Right renal cortex interstitium (tissue), 3 donors: ENCODE results near the gene B9D1. TPM values are rescaled to one million over a fixed set of nuclear protein-coding genes. Genes with fewer than 3 reads are reported as not detected.
A peak's percentile ranks its signal among the peaks of the same experiment; 100 is the strongest.

Experiments
- DNase-seq, 3 donors: peaks; one replicate each; pipeline ENCODE4 v3.0.0-alpha.2; 2013; ENCODE audit warnings: low read depth in 3 of 3, low spot score in 2 of 3
- polyA plus RNA-seq, 3 donors: library from polyadenylated mRNA; unstranded; fragments of 120-200 nt; gene quantifications; one replicate each; pipeline ENCODE4 v1.2.1, GENCODE V29; 2013; ENCODE audit not compliant: insufficient read length in 3 of 3

Gene B9D1, protein sequence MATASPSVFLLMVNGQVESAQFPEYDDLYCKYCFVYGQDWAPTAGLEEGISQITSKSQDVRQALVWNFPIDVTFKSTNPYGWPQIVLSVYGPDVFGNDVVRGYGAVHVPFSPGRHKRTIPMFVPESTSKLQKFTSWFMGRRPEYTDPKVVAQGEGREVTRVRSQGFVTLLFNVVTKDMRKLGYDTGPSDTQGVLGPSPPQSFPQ
- polyA plus RNA-seq, result 10 to 100 TPM; 30.7 to 33.3 (median 31.7) TPM

DNA sequence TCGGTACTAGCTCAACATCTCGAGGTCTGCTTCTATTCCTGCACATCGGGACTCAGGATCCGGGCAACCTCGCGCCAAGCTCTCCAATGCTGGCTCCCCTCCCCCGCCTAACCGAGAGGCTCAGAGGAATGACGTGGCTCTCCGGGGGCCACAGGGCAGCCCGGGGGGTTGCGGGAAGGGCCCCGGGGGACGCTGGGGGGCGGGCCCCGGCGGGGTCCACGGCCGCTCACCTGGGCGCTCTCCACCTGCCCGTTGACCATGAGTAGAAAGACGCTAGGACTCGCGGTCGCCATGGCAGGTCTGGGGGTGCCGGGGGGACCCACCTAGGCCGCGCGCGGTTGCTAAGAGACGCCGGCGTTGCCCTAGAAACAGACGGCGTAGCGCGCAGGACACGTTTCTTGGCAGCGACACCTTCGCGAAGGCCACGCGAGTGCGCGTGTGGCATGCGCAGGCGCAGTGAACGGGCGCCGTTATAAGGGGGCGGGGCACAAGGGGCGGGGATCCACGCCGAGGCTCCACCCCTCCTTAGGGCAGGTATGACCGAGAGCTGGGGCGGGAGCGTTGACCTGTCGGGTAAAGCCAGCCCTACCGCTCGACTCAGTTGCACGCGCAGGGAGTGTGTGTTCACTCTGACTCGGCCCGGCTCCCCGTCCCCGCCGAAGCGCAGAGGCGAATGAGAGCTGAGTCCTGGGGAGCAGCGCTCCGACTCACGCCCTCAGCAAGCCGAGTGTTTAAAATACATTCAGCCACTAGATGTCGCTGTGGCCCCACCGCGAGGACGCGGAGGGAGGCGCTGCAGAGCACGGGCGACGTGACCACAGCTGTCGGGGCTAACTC lies at the start of gene B9D1:
B9D1 (minus strand) TSS at position 447 of the 837 bp plus-strand sequence; CDS start at position 293, 154 bp downstream.
- peak; percentile 84 to 89 (median 88) for DNase-seq

DNA sequence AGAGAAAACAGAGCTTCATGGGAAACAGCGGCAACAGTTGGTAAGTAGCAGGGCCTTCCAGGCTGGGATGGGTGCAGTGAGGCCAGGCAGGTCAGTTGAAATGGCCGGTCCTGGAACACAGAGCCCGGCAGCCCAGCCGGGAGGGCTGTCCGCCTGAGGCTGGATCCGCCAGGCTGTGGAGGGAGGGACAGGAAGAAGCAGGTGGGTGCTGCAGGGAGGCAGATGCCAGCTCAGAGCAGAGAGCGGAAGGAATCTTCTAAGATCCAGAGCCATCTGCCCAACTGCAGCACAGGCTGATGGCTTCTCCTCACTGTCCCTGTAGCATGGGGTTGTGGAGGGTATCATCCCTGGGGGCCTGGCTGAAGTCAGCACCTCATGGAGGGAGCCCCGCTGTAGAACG lies 49.1 kb upstream of the B9D1 start:
- DNase-seq, result no peak

DNA sequence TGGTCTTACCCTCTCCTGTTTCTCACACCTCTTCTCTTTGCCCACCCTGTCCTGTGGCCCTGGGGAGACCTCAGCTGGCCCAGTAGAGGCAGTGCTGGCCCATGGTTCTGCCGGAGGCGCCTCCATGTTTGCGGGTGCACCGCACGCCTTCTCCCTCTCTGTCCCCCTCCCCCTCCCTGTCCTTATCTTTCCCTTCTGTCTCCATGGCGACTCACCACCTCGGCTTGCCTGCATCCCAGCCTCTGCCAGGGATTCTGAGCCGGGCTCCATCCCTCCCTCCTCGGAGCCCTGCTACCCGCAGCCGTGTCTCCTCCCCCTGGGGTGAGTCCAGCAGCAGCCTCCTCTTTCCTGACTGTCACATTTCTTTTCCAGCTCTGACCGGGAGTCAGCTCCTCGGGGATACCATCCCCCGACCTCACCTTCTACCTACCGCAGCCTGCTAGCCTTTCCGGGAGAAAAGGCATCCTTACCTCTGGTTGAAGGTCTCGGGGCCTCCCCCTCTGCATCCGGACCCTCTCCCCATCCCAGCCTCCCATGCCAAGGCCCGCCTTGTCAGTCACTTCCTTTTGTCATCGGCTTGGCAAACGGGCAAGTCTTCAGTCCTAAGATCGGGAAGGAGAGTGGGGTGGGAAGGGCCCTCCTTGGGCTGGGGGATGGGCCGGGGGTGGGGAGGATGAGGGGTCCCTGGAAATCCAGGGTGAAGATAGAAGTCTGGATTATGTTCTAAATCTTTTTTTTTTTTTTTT lies 48.5 kb upstream of the B9D1 start, which contains the start of gene RNF112:
RNF112 (plus strand) TSS at position 358 of the 746 bp plus-strand sequence; CDS start at position 535, 177 bp downstream.
- no peak for DNase-seq

DNA sequence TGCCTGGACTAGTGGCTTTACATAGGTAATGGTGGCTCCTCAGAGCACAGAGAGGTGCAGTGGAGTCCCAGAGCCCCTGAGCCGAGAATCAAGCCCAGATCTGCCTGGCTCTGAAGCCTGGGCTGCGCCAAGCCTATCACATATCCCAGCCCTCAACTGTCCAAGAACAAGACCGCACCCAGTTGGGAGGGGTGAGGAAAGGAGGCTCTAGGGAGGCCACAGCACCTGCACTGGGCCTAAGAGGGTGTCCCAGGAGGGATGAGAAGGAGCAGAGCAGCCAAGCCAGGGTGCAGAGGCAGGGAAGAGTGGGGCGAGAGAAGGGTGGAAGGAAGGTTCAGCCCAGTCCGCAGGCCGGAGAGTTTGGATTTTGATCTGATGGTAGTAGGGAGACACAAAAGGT lies 47.6 kb upstream of the B9D1 start:
- no peak for DNase-seq

DNA sequence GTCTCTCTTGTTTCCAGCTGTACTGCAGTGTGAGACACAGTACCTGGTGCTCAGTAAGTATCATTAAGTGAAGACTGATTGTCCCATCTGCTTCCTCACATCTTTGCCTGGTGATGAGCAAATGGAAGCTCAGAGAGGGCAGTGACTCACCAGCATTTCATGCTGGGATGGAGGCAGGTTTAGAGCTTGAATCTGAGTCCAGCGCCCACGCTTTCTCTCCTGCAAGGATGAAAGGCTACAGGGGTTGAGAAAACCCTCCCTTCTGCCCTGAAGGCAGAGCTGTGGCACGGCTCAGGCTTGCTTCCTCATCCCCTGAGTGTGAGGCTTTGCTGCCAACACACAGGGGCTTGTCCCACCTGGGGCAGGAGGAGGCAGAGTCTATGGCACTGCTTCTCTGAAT lies 47.0 kb upstream of the B9D1 start:
- DNase-seq, result no peak

DNA sequence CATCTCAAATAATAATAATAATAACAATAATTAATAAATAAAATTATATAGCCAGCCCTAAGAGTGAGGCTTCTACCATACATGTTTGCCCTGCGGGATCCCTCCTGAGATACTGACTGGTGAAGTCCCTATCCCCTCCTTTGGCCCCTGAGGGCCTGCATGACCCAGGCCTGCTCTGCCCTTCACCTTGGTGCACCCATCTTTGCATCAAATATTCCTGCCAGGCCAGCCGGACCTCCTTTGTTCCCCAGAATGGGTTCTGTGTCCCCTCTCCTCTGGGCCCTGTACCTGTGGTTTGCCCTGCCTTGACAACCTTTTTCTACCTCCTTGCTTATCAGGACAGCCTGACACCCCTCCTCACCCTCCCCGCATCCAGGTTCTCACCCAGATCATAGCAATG lies 46.5 kb upstream of the B9D1 start:
- DNase-seq, result no peak

DNA sequence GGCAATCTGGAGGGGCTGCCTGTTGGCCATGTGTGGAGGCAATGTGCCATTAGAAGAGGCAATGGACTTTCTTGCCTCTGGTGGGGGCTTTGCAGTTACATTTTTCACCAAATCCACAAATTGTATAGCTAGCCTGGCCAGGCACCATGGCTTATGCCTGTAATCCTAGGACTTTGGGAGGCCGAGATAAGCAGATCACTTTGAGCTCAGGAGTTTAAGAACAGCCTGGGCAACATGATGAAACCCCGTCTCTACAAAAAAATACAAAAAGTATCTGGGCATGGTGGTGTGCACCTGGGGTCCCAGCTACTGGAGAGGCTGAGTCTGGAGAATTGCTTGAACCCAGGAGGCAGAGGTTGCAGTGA lies 45.8 kb upstream of the B9D1 start:
- DNase-seq, result no peak

DNA sequence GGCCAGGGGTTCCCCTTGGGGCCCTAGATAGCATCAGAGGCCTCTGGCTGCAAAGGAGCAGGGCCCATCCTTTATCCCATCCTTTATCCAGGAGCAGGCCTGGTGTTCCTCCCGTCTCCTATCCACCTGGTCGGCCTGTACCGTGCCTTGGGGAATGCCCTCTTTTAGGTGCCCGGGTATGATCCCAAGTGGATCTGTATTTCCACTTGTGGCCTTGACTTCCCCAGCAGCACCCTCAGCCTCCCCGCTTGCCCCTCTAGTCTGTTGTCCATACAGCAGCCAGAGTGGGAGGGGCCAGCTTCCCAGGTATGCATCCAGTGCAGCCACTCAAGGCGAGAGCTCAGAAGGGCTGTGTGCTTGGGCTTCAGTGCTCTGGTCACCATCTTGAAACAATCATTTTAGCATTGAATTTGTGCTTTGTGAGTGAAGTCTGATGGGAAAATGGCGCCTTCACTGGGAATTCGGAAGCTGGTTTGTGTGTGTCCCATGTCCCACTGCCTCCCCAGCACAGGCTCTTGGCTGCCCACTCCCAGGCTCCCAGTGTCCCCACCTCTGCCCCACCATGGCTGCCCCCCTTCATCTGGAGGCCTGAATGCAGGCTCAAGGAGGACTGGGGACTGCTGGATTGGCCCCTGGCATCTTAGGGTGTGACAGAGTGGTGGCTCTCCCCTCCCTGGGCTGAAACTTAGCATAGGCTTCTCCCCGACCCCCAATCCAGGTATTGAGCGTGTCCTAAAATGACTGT lies 45.2 kb upstream of the B9D1 start:
- DNase-seq, result no peak

DNA sequence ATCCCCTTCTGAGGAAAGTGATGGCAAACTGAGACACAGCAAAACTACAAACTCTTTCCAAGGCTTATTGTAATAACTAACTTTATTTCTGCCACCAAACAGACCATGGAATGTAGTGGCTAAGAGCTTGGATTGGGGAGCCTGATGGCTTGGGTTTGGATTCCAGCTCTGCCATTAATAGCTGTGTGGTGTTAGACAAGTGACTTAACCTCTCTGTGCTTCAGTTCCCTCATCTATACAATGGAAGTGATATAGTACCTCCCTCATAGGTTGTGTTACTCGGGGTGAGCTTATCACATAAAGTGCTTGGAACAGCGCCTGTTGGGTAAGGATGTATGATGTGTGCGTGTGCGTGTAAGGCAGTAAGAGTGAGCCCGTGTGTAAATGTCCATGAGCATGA lies 42.6 kb upstream of the B9D1 start:
- DNase-seq, result no peak

DNA sequence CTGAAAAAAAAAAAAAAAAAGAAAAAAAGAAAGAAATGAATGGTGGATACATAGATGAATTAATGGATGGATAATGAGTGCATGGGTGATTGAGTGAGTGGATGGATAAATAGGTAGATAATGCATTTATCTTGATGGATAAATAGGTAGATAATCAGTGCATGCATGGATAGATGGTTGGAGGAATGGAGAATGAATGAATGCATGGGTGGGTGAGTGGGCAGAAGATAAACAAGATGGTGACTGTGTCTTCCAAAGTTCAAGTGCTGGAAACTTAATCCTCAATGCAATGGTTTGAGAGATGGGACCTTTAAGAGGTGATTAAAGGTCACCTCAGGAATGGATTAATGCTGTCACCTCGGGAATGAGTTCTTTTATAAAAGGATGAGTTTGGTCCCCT lies 41.7 kb upstream of the B9D1 start:
- no peak for DNase-seq

DNA sequence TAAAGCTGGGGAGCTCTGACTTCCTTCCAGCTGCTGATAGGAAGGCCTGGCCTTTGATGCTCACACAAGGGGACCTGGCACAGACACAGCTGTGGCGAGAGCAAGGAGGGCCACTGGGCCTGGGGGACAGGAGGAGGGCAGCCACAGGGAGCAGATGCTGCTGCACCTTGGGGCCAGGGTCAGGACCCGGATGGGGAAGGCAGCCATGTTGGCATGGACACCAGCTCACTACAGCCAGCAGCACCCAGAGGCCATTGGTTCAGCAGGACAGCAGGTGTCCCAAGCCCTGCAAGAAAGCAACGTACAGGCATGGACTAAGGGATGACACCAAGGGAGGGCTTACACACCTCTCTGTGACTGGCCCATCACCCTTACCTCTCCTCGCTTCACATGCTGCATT lies 40.5 kb upstream of the B9D1 start:
- DNase-seq, result no peak

DNA sequence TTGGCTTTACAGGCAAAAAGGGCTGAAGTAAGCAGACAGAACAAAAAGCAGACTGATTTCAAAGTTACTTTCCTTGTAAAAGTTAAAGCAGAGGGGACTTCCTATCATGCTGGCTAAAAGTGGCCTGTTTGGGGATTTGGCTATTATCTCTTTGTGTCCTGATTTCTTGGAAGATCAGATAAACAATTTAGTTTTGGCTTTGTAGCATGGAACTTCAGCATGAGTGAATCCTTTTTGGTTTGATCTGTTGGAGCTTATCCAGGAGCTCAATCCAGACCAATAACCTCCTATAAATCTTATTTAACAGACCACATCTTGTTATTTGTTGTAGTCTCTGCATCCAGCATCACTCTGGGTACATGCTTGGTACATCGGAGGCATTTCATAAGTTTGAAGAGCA lies 39.6 kb upstream of the B9D1 start:
- no peak for DNase-seq

DNA sequence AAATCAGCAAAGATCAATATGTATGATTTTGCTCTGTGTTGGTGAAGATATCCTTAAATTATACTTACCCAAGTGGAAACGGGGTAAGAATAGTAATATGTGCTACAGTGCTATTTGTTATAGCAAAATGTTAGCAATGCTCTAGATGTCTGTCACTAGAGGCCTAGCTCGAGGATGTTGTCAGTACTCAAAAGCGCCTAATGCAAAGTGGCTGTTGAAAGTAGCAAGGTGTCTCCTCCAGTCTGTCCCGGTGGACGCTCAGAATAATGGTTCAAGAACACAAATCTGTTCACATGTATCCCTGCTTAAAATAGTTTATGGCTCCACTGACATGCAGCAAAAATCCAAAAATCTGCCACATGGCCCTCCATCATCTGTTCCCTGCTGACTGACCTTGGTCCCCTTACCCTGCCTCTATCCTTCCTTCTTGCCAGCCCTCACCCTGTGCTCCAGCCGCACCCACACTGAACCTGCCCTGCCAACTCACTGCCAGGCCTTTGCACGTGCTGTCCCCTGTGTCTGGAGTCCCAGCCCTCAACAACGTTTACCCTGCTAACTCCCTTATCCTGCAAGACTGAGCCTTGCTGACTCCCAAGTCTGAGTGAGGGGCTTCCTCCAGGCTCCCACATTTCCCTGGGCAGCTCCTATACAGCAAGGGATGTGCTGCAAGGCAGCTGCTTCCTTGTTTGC lies 38.9 kb upstream of the B9D1 start:
- DNase-seq, result no peak

DNA sequence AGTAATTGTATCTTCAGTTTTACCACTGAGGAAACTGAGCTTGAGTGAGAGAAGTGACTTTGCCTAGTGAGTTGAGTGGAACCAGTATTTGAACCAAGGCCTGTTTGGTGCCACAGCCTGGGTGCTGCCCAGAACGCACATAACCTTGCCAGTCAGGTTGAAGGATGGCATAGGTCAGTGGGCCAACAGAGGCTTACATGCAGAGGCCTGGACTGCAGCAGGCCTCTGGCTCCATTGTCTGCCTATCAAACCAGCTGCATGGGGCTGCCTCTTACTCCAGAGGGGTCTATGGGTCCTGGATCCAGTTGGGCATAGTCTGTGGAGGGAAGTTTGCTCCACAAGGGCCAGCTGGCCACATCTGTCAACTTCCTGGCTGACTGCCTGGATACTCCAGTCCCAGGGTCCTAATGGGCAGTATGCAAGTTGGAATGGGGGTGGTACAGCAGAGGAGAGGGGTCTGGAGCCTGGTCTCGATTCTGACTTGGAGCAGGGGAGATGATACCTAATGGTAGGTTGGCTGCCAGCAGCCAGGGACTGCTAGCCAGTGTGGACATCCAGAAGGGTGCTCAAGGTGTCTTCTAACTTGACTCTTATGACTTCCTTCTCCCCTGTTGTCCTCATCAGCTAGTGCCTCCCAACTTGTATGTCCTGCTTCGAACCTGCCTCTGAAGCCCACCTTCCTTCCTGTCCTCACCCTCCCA lies 37.4 kb upstream of the B9D1 start:
- DNase-seq, result no peak

DNA sequence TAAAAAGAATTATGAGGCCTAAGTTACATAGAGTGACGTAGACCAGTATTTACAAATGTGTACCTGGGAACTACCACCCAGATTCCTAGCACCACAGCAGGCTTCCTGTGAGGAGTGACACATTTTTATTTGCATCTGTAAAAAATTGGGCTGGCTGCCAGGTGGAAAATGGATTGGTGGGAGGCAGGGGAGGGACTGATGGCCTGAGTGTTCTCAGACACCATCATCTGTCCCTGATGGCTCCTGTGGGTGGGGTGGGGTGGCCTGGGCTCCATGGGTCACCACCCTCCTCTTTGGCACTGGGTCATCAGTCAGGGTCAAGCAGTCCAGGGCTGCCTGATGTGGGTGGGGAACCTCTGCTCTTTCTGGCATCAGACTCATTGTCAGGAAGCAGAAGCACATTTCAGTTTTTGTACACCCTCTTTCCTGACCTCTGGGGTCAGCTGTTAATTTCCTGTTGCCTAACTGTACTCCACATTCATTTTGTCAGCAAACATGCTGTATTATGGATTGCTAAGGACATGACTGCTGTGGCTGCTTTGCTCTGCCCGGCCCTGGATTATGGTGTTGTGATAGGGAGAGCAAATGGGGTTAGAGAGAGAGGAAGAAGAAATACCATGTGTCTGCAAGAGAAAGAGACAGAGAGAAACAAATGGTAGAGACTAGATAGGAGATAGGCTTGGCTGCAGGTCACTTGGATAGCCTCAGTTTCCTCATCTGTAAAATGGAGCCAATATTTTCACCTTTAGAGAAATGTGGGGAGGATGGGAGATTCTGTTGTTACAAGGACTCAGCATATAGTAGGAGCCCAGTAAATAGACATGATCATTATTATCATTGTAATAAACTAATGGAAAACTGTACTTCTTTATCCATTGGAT lies 36.0 kb upstream of the B9D1 start:
- DNase-seq, result no peak

DNA sequence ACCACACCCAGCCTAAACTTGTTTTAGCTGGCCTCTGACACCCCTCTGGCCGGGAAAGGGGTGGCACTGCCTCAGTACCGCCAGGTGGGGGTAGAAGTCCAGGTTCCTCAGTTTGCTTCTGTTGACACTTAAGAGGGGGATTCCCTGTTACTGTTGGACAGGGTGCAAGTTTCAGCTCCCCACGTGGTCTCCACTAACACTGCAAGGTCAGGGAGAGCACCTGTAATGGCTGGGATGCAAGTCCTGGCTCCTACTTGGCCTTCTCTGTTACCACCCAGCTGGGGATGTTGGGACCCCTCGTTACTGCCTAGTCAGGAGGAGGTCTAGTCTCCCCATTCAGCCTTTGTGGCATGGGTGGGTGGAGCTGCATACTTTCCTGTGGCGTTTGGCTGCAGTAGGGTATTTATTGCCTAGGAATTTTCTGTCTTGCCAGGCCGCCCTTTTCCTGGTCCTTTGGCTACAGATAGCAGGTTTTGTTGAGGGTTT lies 35.1 kb upstream of the B9D1 start:
- DNase-seq, result no peak

DNA sequence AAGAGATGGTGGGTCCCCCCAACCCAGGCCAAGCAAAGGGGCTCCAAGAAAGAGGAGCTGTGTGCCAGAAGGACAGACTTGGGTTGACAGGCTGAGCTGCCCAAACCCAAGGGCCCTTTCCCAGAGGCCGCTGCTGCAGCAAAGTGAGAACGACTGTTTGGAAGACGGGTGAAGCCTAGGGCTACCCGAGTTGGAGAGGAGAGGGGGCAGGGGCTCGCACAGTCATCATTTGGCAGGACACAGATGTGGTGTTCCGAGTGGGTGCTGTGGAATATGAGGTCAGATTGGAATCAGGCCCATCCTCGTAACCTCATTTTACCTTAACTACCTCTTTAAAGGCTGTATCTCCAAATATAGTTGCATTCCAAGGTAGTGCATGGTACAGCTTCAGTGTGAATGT lies 29.8 kb upstream of the B9D1 start:
- DNase-seq, result no peak

DNA sequence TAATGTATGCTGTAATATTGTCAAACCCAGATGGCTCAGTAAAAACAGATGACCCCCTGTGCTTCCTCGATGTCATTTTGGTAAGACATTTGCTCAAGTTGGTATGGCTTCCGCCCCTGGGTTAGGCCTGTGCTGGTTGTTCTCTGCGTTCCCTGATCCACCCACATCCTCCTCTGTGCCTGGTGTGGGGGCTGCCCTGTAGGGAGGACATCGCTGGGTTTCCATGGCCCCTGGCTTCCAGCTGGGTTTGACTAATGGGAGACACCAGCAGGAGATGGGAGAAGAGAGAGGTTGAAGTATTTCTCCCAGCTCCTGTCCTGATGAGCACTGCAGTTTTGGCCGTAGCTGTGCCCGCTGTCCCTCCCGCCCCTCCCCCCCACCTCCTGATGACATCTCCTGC lies 28.9 kb upstream of the B9D1 start:
- no peak for DNase-seq

DNA sequence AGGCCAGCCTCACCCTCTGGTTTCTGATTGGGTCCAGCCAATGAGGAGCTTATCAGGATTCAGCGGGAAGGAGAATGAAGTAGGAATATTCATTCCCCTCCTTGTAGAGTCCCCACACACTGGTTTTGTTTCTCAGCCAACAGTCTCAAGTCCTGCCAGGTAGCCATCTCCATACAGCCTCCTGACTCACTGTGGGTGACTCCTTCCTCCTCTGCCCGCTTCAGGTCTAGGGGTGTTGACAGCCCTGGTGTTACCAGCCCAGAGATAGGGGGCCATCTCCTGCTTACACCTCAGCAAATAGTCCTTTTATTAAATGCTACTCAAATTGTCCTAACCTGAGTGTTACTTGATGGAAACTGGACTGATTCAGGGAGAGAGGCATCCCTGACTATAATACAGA lies 28.4 kb upstream of the B9D1 start:
- no peak for DNase-seq
